KMS-11 (cell line): ENCODE data around the gene STK38.

ENCODE experiments used
- H2AFZ ChIP-seq: fragments of 200-600 bp; sonication (generic); 2 replicates; pipeline ENCODE4 v1.6.1; 2016; ENCODE audit warnings: antibody characterized with exemption, mixed run types, low read depth
- H3K27ac ChIP-seq: fragments of 200-600 bp; sonication (generic); 2 replicates; pipeline ENCODE4 v1.6.1; 2016; ENCODE audit warnings: mild to moderate bottlenecking, mixed run types
- H3K27me3 ChIP-seq: fragments of 200-600 bp; sonication (generic); 2 replicates; pipeline ENCODE4 v1.6.1; 2017; ENCODE audit warnings: mild to moderate bottlenecking, low read depth, mixed run types, moderate library complexity; ENCODE audit not compliant: insufficient read depth
- H3K36me3 ChIP-seq: fragments of 200-600 bp; sonication (generic); 2 replicates; pipeline ENCODE4 v1.6.1; 2017; ENCODE audit warnings: mild to moderate bottlenecking, mixed run types; ENCODE audit not compliant: insufficient read depth
- H3K4me1 ChIP-seq: fragments of 200-600 bp; sonication (generic); 2 replicates; pipeline ENCODE4 v1.6.1; 2016; ENCODE audit warnings: mild to moderate bottlenecking, low read depth, mixed run types; ENCODE audit not compliant: poor library complexity, severe bottlenecking
- H3K4me2 ChIP-seq: fragments of 200-600 bp; sonication (generic); 2 replicates; pipeline ENCODE4 v1.7.0; 2016; ENCODE audit warnings: mild to moderate bottlenecking, mixed run types
- H3K4me3 ChIP-seq: fragments of 200-600 bp; sonication (generic); IDR thresholded peaks from 2 replicates; pipeline ENCODE4 v1.6.1; 2017; ENCODE audit warnings: low read depth, low read length, mixed read lengths; ENCODE audit not compliant: insufficient read depth
- H3K79me2 ChIP-seq: fragments of 200-600 bp; sonication (generic); 2 replicates; pipeline ENCODE4 v1.6.1; 2016; ENCODE audit warnings: low read depth, mixed run types; ENCODE audit not compliant: insufficient read depth
- H3K9ac ChIP-seq: fragments of 200-600 bp; sonication (generic); 2 replicates; pipeline ENCODE4 v1.6.1; 2016; ENCODE audit warnings: mild to moderate bottlenecking, mixed run types
- H4K20me1 ChIP-seq: fragments of 200-600 bp; sonication (generic); 2 replicates; pipeline ENCODE4 v1.6.1; 2016; ENCODE audit warnings: mild to moderate bottlenecking, mixed run types; ENCODE audit not compliant: insufficient read depth
- CTCF ChIP-seq: fragments of 200-600 bp; sonication (generic); conservative IDR thresholded peaks from 2 replicates; pipeline ENCODE4 v1.6.1; 2017; ENCODE audit warnings: low read depth, mild to moderate bottlenecking, antibody characterized with exemption, low read length, moderate library complexity, mixed read lengths

Gene STK38

GRCh38 chr6:36524871-36525270 is 22.4 kb downstream of the STK38 start:
- Histone ChIP-seq H3K27ac (no peak overlapping the region), H3K4me1 (peaks cover 8% of the 10 kb centered on the region), H4K20me1 (no peaks in the 10 kb centered on the region), H3K4me3 (no peak overlapping the region), H3K36me3 (0 out of 2 replicates have a peak, but pooled peaks cover 3% of the 10 kb centered on the region), H3K27me3 (no peaks in the 10 kb centered on the region), H2AFZ (no peak overlapping the region), H3K79me2 (no peaks in the 10 kb centered on the region), H3K4me2 (no peak overlapping the region), H3K9ac (no peak overlapping the region)
- no peak for TF ChIP-seq CTCF

DNA sequence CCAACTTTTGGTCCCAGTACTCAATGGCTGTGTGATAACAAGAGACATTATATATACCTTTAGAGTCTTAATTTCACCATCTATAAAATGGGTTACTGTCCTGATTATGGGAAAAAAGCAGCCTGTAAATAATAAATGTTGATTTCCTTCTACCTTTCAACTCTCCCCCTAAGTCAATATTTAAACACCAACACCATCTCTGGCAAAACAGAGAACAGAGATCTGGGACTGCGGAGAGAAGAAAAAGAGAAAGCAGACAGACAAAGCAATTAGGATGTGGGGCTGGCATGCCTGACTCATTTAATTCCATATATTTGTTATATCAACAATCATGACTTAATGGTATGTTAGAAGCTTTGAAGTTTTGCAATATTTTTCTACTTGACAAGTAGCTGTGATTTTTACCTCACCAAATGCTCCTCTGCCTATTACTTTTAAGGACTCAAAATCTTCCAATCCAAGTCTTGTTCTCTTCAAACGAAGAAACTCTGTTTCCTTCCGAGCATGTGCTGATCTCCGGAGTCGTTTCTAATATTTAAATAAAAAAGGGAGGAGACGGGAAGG is 23.3 kb downstream of the STK38 start:
- Histone ChIP-seq H3K4me2 (no peak overlapping the region), H3K27ac (no peak overlapping the region), H3K36me3 (0 out of 2 replicates have a peak, but pooled peaks cover 3% of the 10 kb centered on the region), H3K9ac (no peak overlapping the region), H4K20me1 (no peaks in the 10 kb centered on the region), H3K4me3 (no peak overlapping the region), H3K4me1 (peaks cover 8% of the 10 kb centered on the region), H2AFZ (no peak overlapping the region), H3K79me2 (no peaks in the 10 kb centered on the region), H3K27me3 (no peaks in the 10 kb centered on the region)
- no peak for TF ChIP-seq CTCF

DNA sequence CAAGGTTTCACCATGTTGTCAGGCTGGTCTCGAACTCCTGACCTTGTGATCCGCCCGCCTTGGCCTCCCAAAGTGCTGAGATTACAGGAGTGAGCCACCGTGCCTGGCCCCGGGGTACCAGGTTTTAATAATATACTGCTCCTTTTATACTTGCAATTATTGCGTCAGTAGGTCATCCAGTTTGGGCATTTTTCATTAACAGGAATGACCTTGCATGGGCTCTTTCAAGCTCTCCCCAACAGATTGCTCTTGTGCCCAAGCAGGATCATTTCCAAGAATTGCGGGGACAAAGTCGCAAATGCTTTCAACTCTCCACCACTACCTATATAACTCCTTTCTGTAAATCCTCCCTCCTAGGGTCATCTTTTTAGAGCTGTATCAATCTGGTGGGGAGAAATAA is 23.8 kb downstream of the STK38 start:
- Histone ChIP-seq H3K4me3 (no peak overlapping the region), H4K20me1 (no peaks in the 10 kb centered on the region), H3K27me3 (no peaks in the 10 kb centered on the region), H2AFZ (no peak overlapping the region), H3K79me2 (no peaks in the 10 kb centered on the region), H3K4me2 (no peak overlapping the region), H3K9ac (no peak overlapping the region), H3K4me1 (peaks cover 8% of the 10 kb centered on the region), H3K27ac (no peak overlapping the region), H3K36me3 (0 out of 2 replicates have a peak, but pooled peaks cover 3% of the 10 kb centered on the region)
- no peak for TF ChIP-seq CTCF

DNA sequence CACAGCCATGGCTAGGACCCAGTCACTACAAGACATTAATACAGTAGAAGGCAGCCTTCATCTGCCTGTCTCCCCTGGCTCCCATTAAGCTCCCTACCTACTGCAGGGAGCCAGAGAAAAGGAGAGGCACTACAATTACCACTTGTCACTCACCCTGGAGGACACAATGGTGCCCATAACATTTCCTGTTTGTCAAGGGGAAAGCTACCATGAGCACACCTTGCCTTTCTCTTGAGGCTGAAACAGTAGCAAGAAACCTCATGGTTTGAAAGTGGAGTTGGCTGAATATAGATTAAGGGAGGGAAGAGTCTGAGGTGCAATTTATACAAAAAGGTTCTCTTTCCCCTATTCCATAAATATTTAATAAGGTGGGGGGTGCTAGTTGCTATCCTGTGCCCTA is 27.9 kb downstream of the STK38 start:
- Histone ChIP-seq H4K20me1 (no peaks in the 10 kb centered on the region), H3K27me3 (no peaks in the 10 kb centered on the region), H3K4me1 (peaks cover 16% of the 10 kb centered on the region), H3K4me3 (no peak overlapping the region), H3K79me2 (no peaks in the 10 kb centered on the region), H3K9ac (no peak overlapping the region), H3K4me2 (no peak overlapping the region), H3K36me3 (peaks cover 3% of the 10 kb centered on the region; the same call in 1 of the 2 replicates), H3K27ac (no peak overlapping the region), H2AFZ (no peak overlapping the region)
- TF ChIP-seq CTCF: no peak
